OCI-LY7 (cell line): ENCODE results near the gene RAX. TPM values are rescaled to one million over a fixed set of nuclear protein-coding genes. Genes with fewer than 3 reads are reported as not detected.

ENCODE experiments used
- BruUV-seq: library from RNA; stranded (reverse); fragments of 400-500 nt; replicated peaks from 2 replicates; lab custom pipeline; 2021; lab: Mats Ljungman, UMichigan
- CTCF ChIA-PET: fragments of 300-600 bp; sonication (Branson Sonifier 250); formaldehyde crosslinking; loops from one replicate; lab custom pipeline; 2022; ENCODE audit warnings: antibody characterized with exemption; ENCODE audit not compliant: unreplicated experiment; lab: Charles Lee
- POLR2A ChIA-PET: fragments of 300-600 bp; sonication (Branson Sonifier 250); formaldehyde crosslinking; loops from one replicate; lab custom pipeline; 2022; ENCODE audit warnings: antibody characterized with exemption; lab: Charles Lee
- DNase-seq: peaks from one replicate; pipeline ENCODE4 v3.0.0-alpha.2; 2015; ENCODE audit warnings: low spot score
- H2AFZ ChIP-seq: fragments of 200-600 bp; sonication (generic), shearing (Covaris generic); 2 replicates; pipeline ENCODE4 v1.6.1; 2014; ENCODE audit warnings: mild to moderate bottlenecking, antibody characterized with exemption, low read length, moderate library complexity
- H3K27ac ChIP-seq: fragments of 200-600 bp; sonication (generic); 2 replicates; pipeline ENCODE4 v1.5.1; 2014; ENCODE audit warnings: mixed run types, low read depth, mild to moderate bottlenecking, moderate library complexity, low read length, inconsistent platforms; ENCODE audit not compliant: poor library complexity, severe bottlenecking
- H3K36me3 ChIP-seq: fragments of 200-600 bp; sonication (generic); 2 replicates; pipeline ENCODE4 v1.6.1; 2014; ENCODE audit warnings: mild to moderate bottlenecking, antibody characterized with exemption, low read length, moderate library complexity, mixed read lengths; ENCODE audit not compliant: insufficient read depth
- H3K4me1 ChIP-seq: fragments of 200-600 bp; sonication (generic); 2 replicates; pipeline ENCODE4 v1.5.1; 2014; ENCODE audit warnings: mild to moderate bottlenecking, low read length; ENCODE audit not compliant: insufficient read depth, poor library complexity, severe bottlenecking
- H3K4me2 ChIP-seq: fragments of 200-600 bp; sonication (generic); 2 replicates; pipeline ENCODE4 v1.6.1; 2014; ENCODE audit warnings: mild to moderate bottlenecking, low read length
- H3K4me3 ChIP-seq: fragments of 200-600 bp; sonication (generic); 2 replicates; pipeline ENCODE4 v1.5.1; 2014; ENCODE audit warnings: mild to moderate bottlenecking, low read depth, low read length; ENCODE audit not compliant: poor library complexity, severe bottlenecking
- H3K79me2 ChIP-seq: fragments of 200-600 bp; sonication (generic); 2 replicates; pipeline ENCODE4 v1.6.1; 2016; ENCODE audit warnings: low read depth, mild to moderate bottlenecking, low read length, moderate library complexity, mixed read lengths; ENCODE audit not compliant: insufficient read depth
- H3K9me2 ChIP-seq: fragments of 200-600 bp; sonication (generic); 2 replicates; pipeline ENCODE4 v1.6.1; 2016; ENCODE audit warnings: mild to moderate bottlenecking, low read length, mixed read lengths; ENCODE audit not compliant: insufficient read depth
- H3K9me3 ChIP-seq: fragments of 200-600 bp; sonication (generic); 2 replicates; pipeline ENCODE4 v1.6.1; 2014; ENCODE audit warnings: mild to moderate bottlenecking, mixed run types, low read length, mixed read lengths
- H4K20me1 ChIP-seq: fragments of 200-600 bp; sonication (generic); 2 replicates; pipeline ENCODE4 v1.6.1; 2014; ENCODE audit warnings: mild to moderate bottlenecking, antibody characterized with exemption, low read length, moderate library complexity, mixed read lengths; ENCODE audit not compliant: insufficient read depth
- CTCF ChIP-seq: fragments of 200-600 bp; sonication (generic); conservative IDR thresholded peaks from 2 replicates; pipeline ENCODE4 v1.5.1; 2014; ENCODE audit warnings: mild to moderate bottlenecking, antibody characterized with exemption, low read length, moderate library complexity, mixed read lengths
- EZH2phosphoT487 ChIP-seq: fragments of 200-600 bp; sonication (generic); IDR thresholded peaks from 2 replicates; pipeline ENCODE4 v1.6.1; 2018; ENCODE audit warnings: low read depth, borderline replicate concordance, mild to moderate bottlenecking, mixed run types, antibody characterized with exemption, low read length, moderate library complexity, mixed read lengths
- intact Hi-C: fragments of 100-400 bp; cut with micrococcal nuclease; formaldehyde crosslinking; loops from one replicate; pipeline ENCODE4 v1.10.0; 2022; ENCODE audit not compliant: unreplicated experiment
- total RNA-seq, 2 experiments: library from RNA; depleted of rRNA in 1 of 2; stranded (reverse); fragments of >200 nt in 1 of 2; shearing (Covaris generic) in 1 of 2; gene quantifications; 2 replicates each; pipeline ENCODE4 v1.2.3, GENCODE V29; 2014 to 2022

The RAX gene
- total RNA-seq, 2 experiments from 2014 or later: not detected

DNA sequence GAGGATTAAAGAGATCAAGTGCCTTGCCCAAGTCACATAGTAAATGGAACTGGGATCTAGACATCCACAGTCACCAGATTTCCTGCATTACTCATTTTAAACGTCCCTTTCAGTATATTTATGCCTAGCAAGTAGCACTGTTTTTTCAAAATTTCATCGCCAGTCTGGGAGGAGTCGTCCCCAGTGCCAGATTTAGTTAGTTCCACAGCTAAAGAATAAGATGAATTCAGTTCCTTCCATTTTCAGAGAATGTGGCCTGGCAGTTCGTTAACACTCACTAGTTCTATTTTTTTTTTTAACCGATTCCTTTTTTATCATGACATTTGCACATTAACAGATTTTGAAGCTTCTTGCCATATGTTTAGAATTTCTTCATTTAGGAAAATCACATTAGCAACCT is 42.1 kb downstream of the RAX start:
- Histone ChIP-seq H3K9me3 (no peaks in the 10 kb centered on the region), H3K4me1 (no peaks in the 10 kb centered on the region), H3K27ac (no peak overlapping the region), H2AFZ (no peak overlapping the region), H4K20me1 (no peaks in the 10 kb centered on the region), H3K4me2 (no peak overlapping the region), H3K36me3 (no peaks in the 10 kb centered on the region), H3K9me2 (no peaks in the 10 kb centered on the region), H3K79me2 (no peaks in the 10 kb centered on the region), H3K4me3 (no peak overlapping the region)
- TF ChIP-seq EZH2phosphoT487 (no peak), CTCF (no peak)
- ChIA-PET CTCF (no interaction called here), POLR2A (no interaction called here)
- intact Hi-C loops: no loop called here
- no peak for DNase-seq
- BruUV-seq: no TSS peak

- Histone ChIP-seq H3K4me2 (no peak overlapping the region), H3K4me1 (no peaks in the 10 kb centered on the region), H4K20me1 (no peaks in the 10 kb centered on the region), H3K9me3 (no peaks in the 10 kb centered on the region), H2AFZ (no peak overlapping the region), H3K36me3 (no peaks in the 10 kb centered on the region), H3K4me3 (no peak overlapping the region), H3K9me2 (no peaks in the 10 kb centered on the region), H3K79me2 (no peaks in the 10 kb centered on the region), H3K27ac (no peak overlapping the region)
- CTCF ChIA-PET: no interaction called here
- DNase-seq: no peak
- intact Hi-C loops: no loop called here
- POLR2A ChIA-PET: no interaction called here
- no peak for TF ChIP-seq CTCF
- no peak for TF ChIP-seq EZH2phosphoT487
- no TSS peak for BruUV-seq
Measured at GRCh38 chr18:59229701-59230443, 43.4 kb downstream of the RAX start.

- no peak overlapping the region for H2AFZ ChIP-seq
- no peak overlapping the region for H3K27ac ChIP-seq
- H3K9me3 ChIP-seq: no peaks in the 10 kb centered on the region
- H3K36me3 ChIP-seq: no peaks in the 10 kb centered on the region
- no TSS peak for BruUV-seq
- no peaks in the 10 kb centered on the region for H4K20me1 ChIP-seq
- H3K4me2 ChIP-seq: no peak overlapping the region
- CTCF ChIA-PET: no interaction called here
- TF ChIP-seq CTCF (no peak), EZH2phosphoT487 (no peak)
- H3K9me2 ChIP-seq: no peaks in the 10 kb centered on the region
- no peaks in the 10 kb centered on the region for H3K4me1 ChIP-seq
- no peaks in the 10 kb centered on the region for H3K79me2 ChIP-seq
- no peak overlapping the region for H3K4me3 ChIP-seq
- intact Hi-C loops: no loop called here
- DNase-seq: no peak
- POLR2A ChIA-PET: no interaction called here
Measured at GRCh38 chr18:59229191-59229590, 44.1 kb downstream of the RAX start.
